GM13976 (cell line): ENCODE data around the gene KCNK5.
A peak's percentile ranks its signal among the peaks of the same experiment; 100 is the strongest.

ENCODE experiments used
- DNase-seq: peaks from one replicate; pipeline ENCODE4 v3.0.0; 2012; ENCODE audit warnings: low spot score
- CTCF ChIP-seq: IDR thresholded peaks from 2 replicates; pipeline ENCODE4 v1.5.1; 2012; ENCODE audit warnings: borderline replicate concordance, mild to moderate bottlenecking; ENCODE audit not compliant: insufficient read depth; ENCODE audit errors: extremely low read depth, missing control alignments, control extremely low read depth
- in situ Hi-C: fragments of 300-500 bp; cut with MboI; formaldehyde crosslinking; loops from one replicate; pipeline ENCODE4 v1.12.0; 2022; ENCODE audit warnings: low sequenced_read_pairs, mixed read lengths, inconsistent platforms; ENCODE audit not compliant: unreplicated experiment

The KCNK5 gene, protein sequence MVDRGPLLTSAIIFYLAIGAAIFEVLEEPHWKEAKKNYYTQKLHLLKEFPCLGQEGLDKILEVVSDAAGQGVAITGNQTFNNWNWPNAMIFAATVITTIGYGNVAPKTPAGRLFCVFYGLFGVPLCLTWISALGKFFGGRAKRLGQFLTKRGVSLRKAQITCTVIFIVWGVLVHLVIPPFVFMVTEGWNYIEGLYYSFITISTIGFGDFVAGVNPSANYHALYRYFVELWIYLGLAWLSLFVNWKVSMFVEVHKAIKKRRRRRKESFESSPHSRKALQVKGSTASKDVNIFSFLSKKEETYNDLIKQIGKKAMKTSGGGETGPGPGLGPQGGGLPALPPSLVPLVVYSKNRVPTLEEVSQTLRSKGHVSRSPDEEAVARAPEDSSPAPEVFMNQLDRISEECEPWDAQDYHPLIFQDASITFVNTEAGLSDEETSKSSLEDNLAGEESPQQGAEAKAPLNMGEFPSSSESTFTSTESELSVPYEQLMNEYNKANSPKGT

DNA sequence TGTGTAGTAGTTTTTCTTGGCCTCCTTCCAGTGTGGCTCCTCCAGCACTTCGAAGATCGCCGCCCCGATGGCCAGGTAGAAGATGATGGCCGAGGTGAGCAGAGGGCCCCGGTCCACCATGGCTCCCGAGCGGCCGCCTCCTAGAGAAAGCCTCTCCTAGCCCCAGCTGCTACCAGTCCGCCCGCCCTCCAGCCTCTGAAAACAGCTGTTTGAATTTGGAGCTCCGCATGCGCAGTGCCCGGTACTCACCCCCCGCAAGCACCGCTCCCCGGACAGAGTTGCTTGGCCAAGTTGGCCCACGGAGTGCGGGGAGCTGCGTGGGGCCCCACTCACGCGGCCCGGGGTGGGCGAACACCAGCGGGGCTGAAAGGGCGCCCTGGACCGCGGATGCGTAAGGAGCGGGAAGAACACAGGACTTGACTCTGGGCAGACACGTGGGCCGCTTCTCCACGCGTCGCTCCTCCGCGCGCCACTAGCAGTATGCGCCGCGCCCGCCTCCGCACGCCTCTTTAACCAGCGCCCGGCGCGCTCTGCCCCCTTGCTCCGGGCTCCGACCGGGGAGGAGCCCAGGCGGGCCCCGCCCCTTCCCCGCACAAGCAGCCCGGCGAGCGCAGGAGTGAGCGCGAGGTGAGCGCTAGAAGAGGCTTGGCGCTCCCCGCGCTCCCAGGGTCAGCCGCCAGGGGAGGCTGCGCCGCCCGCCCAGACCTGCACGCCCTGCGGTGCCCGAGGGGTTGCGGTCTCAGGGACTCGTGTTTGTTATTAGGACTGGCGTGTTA, at the start of gene KCNK5:
Gene KCNK5 (minus strand): TSS at position 484 of the 776 bp plus-strand sequence. CDS start 364 bp downstream, at position 120.
- in situ Hi-C loops, result no loop called here
- peak; percentile 6 for TF ChIP-seq CTCF

DNA sequence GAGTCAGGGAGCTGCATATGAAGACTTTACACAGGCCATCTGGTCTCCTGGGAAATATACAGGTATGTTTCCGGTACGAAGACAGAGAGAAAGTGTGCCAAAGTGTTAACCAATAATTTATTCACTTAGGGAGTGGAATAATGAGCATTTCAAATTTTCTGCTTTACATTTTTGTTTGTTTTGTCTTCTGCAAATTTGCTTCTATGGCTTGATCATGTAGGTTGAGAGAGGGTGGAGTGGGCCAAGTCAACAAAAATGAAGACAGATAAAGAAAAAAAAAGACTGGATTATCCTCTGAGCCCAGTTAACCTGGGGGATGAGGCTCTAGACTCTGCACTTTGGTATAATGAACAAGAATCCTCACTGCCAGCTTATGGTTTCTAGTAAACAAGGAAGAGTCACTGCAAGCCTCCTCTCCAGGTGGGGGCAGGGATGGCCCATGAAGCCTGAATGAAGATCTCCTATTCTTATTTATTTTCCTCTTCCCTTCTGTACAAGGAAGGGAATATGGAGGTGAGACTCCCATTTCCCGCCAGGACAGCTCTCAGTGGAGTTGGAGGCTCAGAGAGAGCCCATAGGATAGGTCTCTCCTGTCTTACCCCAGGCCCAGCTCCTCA, 47.2 kb upstream of the KCNK5 start:
- DNase-seq, result no peak
- in situ Hi-C loops, result no loop called here
- no peak for TF ChIP-seq CTCF

More for the DNA sequence above, at the start of gene KCNK5:
- DNase-seq, result peak; percentile 90

DNA sequence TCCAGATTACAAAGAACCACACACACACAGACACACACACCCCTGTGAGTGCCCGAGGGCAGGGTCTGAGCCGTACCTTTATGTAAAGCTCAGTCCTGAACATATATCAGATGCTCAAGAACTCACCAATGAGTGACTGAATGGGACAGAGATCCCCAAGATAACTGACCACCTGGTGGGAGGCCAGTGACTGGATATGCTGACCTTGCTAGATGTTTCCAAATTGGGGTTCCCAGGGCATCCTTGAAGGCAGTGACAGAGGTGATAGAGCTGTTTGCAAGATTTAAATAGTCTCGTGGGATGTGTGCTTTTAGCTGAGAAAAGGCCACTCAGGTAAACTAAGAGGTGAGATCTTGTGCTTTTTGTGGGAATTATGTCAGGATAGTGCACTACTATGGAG, 45.6 kb upstream of the KCNK5 start:
- no peak for DNase-seq
- in situ Hi-C loops, result no loop called here
- TF ChIP-seq CTCF, result no peak

DNA sequence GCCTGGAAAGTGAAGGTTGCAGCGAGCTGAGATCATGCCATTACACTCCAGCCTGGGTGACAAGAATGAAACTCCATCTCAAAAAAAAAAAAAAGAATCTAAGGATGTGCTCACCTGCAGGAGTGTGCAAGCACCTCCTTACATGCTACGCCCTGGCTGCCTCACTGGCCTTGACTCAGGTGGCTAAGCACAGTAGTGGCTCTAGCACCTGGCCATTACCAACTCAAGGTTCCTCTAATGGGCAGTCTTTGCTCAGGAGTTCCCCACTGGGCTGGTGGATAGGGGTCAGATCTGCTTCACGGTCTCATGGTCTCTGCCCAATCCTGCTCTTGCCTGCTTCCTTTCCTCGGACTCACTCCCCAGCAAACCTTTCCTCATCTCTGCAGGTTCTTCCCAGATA, 45.2 kb upstream of the KCNK5 start:
- TF ChIP-seq CTCF, result no peak
- no peak for DNase-seq
- in situ Hi-C loops, result no loop called here

DNA sequence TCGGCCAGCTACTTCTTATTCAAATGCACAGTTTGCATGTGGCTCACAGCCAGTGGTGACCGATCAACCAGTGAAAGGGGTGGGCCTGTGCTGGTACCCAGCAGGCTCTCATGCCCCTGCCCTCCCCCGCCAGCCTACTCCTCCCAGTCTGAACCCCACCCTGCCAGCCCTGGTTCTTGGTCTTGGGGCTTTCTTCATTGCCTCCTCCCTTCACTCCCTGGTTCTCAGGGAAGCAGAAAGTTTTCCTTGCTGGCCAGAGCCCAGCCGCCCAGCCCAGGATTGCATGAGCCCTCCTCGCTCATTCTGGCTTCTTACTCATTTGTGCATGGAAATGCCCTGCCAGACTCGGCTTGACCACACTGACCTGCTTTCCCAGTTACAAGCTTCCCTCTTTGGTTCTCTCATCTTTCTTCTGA, 44.1 kb upstream of the KCNK5 start:
- in situ Hi-C loops, result no loop called here
- TF ChIP-seq CTCF, result no peak
- DNase-seq, result no peak

GRCh38 chr6:39269961-39270360, 40.7 kb upstream of the KCNK5 start:
- in situ Hi-C loops, result no loop called here
- TF ChIP-seq CTCF, result no peak
- DNase-seq, result no peak
